ENCODE results near the gene CCDC187. TPM values are rescaled to one million over a fixed set of nuclear protein-coding genes. Genes with fewer than 3 reads are reported as not detected.

The CCDC187 gene
- total and polyA plus RNA-seq, 4 donors, result 2.0 to 16.8 (median 6.8) TPM

DNA sequence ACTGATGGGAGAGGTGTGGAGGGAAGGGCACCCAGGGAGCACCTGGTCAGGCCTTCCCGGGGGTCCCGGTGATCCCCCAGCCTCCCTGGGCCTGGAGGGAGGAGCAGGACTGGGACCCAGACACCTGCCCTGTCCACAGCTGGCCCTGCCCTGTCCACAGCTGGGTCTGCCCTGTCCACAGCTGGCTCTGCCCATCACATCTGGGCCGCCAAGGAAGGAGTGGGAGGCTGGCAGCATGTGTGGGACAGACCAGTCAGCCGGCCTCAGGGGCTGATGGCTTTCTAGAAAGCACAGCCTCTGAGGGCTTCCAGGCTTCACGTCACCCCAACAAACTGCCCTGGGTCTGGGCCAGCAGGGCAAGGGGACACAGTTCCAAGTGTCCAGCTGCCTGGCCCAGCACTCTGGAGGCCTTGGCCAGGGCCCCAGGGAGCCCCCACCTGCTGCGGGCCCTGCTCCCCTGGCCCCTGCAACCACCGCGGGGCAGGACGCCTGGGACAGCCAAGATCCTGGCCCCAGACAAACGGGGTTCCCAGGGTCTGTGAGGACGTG lies 47.4 kb upstream of the CCDC187 start:
- Histone ChIP-seq H3K27ac (ENCODE audit: low read depth in 1 of 2, low read length in 1 of 2) (no peak overlapping the region), H3K4me1 (ENCODE audit: control insufficient read depth in 5 of 5, insufficient read depth in 5 of 5, low read length in 5 of 5) (peaks cover 0 to 24% (median 13%) of the 10 kb centered on the region in 5 donors), H3K9ac (ENCODE audit: insufficient read depth in 1 of 2, low read length in 2 of 2) (no peak overlapping the region), H3K9me3 (ENCODE audit: control insufficient read depth in 4 of 4, insufficient read depth in 3 of 4, low read length in 3 of 4) (no peaks in the 10 kb centered on the region), H3K4me3 (no peak overlapping the region), H3K27me3 (ENCODE audit: control insufficient read depth in 3 of 3, insufficient read depth in 3 of 3, low read length in 2 of 3) (no peaks in the 10 kb centered on the region), H3K36me3 (ENCODE audit: control insufficient read depth in 4 of 4, insufficient read depth in 4 of 4, low read length in 4 of 4) (peaks cover 0 to 8% (median 0%) of the 10 kb centered on the region in 4 donors)
- no peak for DNase-seq
- ATAC-seq (ENCODE audit: insufficient read depth, low FRiP score), result no peak
- 85 to 88% methylated on average over 9 to 11 of the region's 11 CpGs for WGBS, 2 donors
- TF ChIP-seq, protein P1, sequence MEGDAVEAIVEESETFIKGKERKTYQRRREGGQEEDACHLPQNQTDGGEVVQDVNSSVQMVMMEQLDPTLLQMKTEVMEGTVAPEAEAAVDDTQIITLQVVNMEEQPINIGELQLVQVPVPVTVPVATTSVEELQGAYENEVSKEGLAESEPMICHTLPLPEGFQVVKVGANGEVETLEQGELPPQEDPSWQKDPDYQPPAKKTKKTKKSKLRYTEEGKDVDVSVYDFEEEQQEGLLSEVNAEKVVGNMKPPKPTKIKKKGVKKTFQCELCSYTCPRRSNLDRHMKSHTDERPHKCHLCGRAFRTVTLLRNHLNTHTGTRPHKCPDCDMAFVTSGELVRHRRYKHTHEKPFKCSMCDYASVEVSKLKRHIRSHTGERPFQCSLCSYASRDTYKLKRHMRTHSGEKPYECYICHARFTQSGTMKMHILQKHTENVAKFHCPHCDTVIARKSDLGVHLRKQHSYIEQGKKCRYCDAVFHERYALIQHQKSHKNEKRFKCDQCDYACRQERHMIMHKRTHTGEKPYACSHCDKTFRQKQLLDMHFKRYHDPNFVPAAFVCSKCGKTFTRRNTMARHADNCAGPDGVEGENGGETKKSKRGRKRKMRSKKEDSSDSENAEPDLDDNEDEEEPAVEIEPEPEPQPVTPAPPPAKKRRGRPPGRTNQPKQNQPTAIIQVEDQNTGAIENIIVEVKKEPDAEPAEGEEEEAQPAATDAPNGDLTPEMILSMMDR (IDR thresholded peaks at IDR 0.05; ENCODE audit: control extremely low read depth, extremely low read depth), result no peak

- 89% methylated on average over 24 of the region's 24 CpGs for WGBS, 2 donors
These were observed 45.7 kb upstream of the CCDC187 start for GRCh38 chr9:136349546-136349945.

DNA sequence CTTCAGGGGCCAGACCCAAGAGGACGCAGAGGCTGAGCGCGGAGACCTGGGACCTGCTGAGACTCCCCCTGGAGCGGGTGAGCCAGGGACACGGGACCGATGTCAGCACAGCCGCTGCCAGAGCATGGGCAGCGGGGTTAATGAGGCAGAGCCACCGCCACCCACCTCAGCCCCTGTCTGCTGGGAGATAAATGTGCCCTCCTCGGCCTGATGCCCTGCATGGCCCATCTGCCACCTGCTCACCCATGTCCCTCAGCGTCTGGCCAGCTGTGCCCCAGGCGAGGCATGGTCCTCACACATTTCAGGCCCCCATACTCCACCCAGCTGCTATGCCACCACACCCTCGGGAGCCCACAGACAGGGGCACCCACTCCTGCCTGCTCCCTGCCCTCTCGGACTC lies 44.8 kb upstream of the CCDC187 start:
- WGBS, 2 donors, result 91 to 94% methylated on average over 13 to 14 of the region's 14 CpGs
- H3K27ac ChIP-seq (ENCODE audit: low read depth in 1 of 2, low read length in 1 of 2), result no peak overlapping the region
- no peaks in the 10 kb centered on the region for H3K9me3 ChIP-seq (ENCODE audit: control insufficient read depth in 4 of 4, insufficient read depth in 3 of 4, low read length in 3 of 4)
- no peak overlapping the region for H3K4me3 ChIP-seq
- ATAC-seq (ENCODE audit: insufficient read depth, low FRiP score) (no peak), DNase-seq (no peak)
- peaks cover 0 to 8% (median 0%) of the 10 kb centered on the region in 4 donors for H3K36me3 ChIP-seq (ENCODE audit: control insufficient read depth in 4 of 4, insufficient read depth in 4 of 4, low read length in 4 of 4)
- peaks cover 0 to 25% (median 16%) of the 10 kb centered on the region in 5 donors for H3K4me1 ChIP-seq (ENCODE audit: control insufficient read depth in 5 of 5, insufficient read depth in 5 of 5, low read length in 5 of 5)
- TF ChIP-seq, protein P1 (IDR thresholded peaks at IDR 0.05; ENCODE audit: control extremely low read depth, extremely low read depth), result no peak
- H3K27me3 ChIP-seq (ENCODE audit: control insufficient read depth in 3 of 3, insufficient read depth in 3 of 3, low read length in 2 of 3), result no peaks in the 10 kb centered on the region
- no peak overlapping the region for H3K9ac ChIP-seq (ENCODE audit: insufficient read depth in 1 of 2, low read length in 2 of 2)

More at GRCh38 chr9:136349546-136349945, 45.7 kb upstream of the CCDC187 start:
- Histone ChIP-seq H3K36me3 (ENCODE audit: control insufficient read depth in 4 of 4, insufficient read depth in 4 of 4, low read length in 4 of 4) (peaks cover 0 to 8% (median 0%) of the 10 kb centered on the region in 4 donors), H3K4me1 (ENCODE audit: control insufficient read depth in 5 of 5, insufficient read depth in 5 of 5, low read length in 5 of 5) (peaks cover 0 to 33% (median 20%) of the 10 kb centered on the region in 5 donors), H3K9me3 (ENCODE audit: control insufficient read depth in 4 of 4, insufficient read depth in 3 of 4, low read length in 3 of 4) (no peaks in the 10 kb centered on the region), H3K9ac (ENCODE audit: insufficient read depth in 1 of 2, low read length in 2 of 2) (no peak overlapping the region), H3K4me3 (no peak overlapping the region), H3K27me3 (ENCODE audit: control insufficient read depth in 3 of 3, insufficient read depth in 3 of 3, low read length in 2 of 3) (no peaks in the 10 kb centered on the region), H3K27ac (ENCODE audit: low read depth in 1 of 2, low read length in 1 of 2) (no peak overlapping the region)
- DNase-seq (no peak), ATAC-seq (ENCODE audit: insufficient read depth, low FRiP score) (no peak)
- TF ChIP-seq, protein P1 (IDR thresholded peaks at IDR 0.05; ENCODE audit: control extremely low read depth, extremely low read depth), result no peak
